ENCODE measurements around the gene SLC25A22.

SLC25A22 gene

DNA sequence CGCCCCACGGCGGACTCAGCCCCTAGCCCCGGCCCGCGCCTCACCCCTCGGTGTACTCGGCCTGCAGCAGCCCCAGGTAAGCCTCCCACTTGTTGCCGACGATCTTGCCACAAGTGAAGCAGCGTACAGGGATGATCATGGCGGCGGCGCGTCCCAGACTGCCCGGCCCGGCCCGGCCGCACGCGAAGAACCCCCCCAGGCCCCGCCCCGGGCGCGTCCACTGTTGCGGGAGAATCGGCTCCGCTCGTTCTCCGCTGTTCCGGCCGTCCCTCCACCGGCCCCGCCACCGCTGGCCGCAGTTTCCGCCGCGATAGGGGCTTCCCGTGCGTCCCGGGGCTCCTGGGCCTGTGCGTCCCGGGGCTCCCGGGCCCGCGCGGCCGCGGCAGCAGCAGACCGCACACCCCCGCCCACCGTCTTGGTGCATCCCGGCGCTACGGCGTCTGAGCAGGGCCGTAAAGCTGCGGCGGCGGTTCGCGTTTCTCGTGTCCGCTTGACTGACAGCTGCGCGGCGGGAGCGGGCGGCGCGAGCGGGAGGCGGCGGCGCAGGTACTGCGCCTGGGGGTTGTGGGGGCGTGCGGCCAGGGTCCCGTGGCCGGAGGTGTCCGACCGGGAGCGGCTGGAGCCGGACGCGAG lies 44.4 kb upstream of the SLC25A22 start, which contains the start of the genes POLR2L and TSPAN4:
Gene POLR2L, minus strand, starts transcription at position 160 of the 633 bp plus-strand sequence. Its CDS starts 21 bp downstream, at position 139.
Gene TSPAN4, plus strand, starts transcription at position 483 of the 633 bp plus-strand sequence. CDS start 7,453 bp downstream, outside the sequence.
- Histone ChIP-seq H2AFZ (ENCODE audit: insufficient read depth, low read length, poor library complexity) (peak within 1 kb of the TSS; percentile 90), H2BK5ac (ENCODE audit: low read depth, low read length, poor library complexity) (peak within 1 kb of the TSS; percentile 99), H3K9ac (ENCODE audit: low read length) (peak within 1 kb of the TSS; percentile 93), H3K79me2 (ENCODE audit: control insufficient read depth, insufficient read depth, low read length, poor library complexity) (peaks cover 10% of the 10 kb centered on the region), H2BK120ac (ENCODE audit: insufficient read depth, low read length, poor library complexity) (peak within 1 kb of the TSS; percentile 100), H4K8ac (ENCODE audit: low read depth, low read length) (peak within 1 kb of the TSS; percentile 98), H3K4me3 (ENCODE audit: low read depth, low read length) (peak within 1 kb of the TSS; percentile 97), H3K4me2 (ENCODE audit: low read length) (peak within 1 kb of the TSS; percentile 88), H2BK12ac (ENCODE audit: low read length) (peak within 1 kb of the TSS; percentile 87), H2AK5ac (ENCODE audit: low read length) (peak within 1 kb of the TSS; percentile 44), H3K4me1 (ENCODE audit: control insufficient read depth in 1 of 2, insufficient read depth in 2 of 2, low read length in 2 of 2) (peaks cover 19 to 25% of the 10 kb centered on the region in 2 experiments), H3K14ac (ENCODE audit: low read length) (peak within 1 kb of the TSS; percentile 97), H4K12ac (ENCODE audit: low read depth, low read length) (peak within 1 kb of the TSS; percentile 93), H3K36me3 (ENCODE audit: control insufficient read depth in 1 of 2, insufficient read depth in 2 of 2, low read length in 2 of 2) (peaks cover 36 to 39% of the 10 kb centered on the region in 2 experiments), H3K23ac (ENCODE audit: low read length) (no peak within 1 kb of the TSS), H3K18ac (ENCODE audit: low read length) (peak within 1 kb of the TSS; percentile 94), H3K9me3 (ENCODE audit: insufficient read depth, low read depth, low read length) (no peaks in the 10 kb centered on the region), H3K79me1 (ENCODE audit: low read length) (peaks cover 13% of the 10 kb centered on the region), H4K91ac (ENCODE audit: low read depth, low read length) (peak within 1 kb of the TSS; percentile 99), H3K27ac (ENCODE audit: low read depth, low read length) (peak within 1 kb of the TSS; percentile 92), H3K4ac (ENCODE audit: low read depth, low read length) (peak within 1 kb of the TSS; percentile 84), H3K27me3 (ENCODE audit: insufficient read depth, low read length) (no peaks in the 10 kb centered on the region)
- DNase-seq: peak; percentile 71 to 92
- WGBS (ENCODE audit: extremely low coverage, insufficient coverage, insufficient read length): no CpG with 5 or more reads among the region's 87 CpGs

DNA sequence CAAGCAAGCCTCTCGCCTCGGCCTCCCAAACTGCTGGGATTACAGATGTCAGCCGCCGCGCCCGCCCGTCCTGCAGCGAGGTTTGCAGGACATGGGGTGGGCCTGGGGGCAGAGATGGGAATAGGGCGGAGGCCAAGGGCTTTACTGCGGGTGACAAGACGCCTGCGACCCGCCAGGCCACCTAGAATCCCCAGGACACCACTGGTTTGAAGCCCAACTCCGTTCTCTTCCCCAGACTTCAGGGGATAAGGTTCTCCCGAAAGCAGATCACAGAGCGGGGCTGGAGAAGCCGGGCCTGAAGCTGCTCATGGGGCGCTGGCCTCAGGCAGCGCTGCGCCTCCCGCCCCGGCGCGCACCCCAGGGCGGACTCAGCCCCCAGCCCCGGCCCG lies 43.9 kb upstream of the SLC25A22 start:
- Histone ChIP-seq H2BK120ac (ENCODE audit: insufficient read depth, low read length, poor library complexity) (no peak overlapping the region), H3K9me3 (ENCODE audit: insufficient read depth, low read depth, low read length) (no peaks in the 10 kb centered on the region)

GRCh38 chr11:839875-840617 lies 42.0 kb upstream of the SLC25A22 start:
- no CpG with 5 or more reads among the region's 25 CpGs for WGBS (ENCODE audit: extremely low coverage, insufficient coverage, insufficient read length)

More for the DNA sequence above, 43.9 kb upstream of the SLC25A22 start:
- H2BK5ac ChIP-seq (ENCODE audit: low read depth, low read length, poor library complexity): peak overlapping the region; percentile 99
- DNase-seq: peak in 1 of 2 donors; percentile 57
- H3K4me3 ChIP-seq (ENCODE audit: low read depth, low read length): peak overlapping the region; percentile 97
- H3K4ac ChIP-seq (ENCODE audit: low read depth, low read length): peak overlapping the region; percentile 70
- peak overlapping the region; percentile 88 for H3K4me2 ChIP-seq (ENCODE audit: low read length)
- H3K4me1 ChIP-seq (ENCODE audit: control insufficient read depth in 1 of 2, insufficient read depth in 2 of 2, low read length in 2 of 2): peaks cover 19 to 25% of the 10 kb centered on the region in 2 experiments
- peaks cover 41 to 44% of the 10 kb centered on the region in 2 experiments for H3K36me3 ChIP-seq (ENCODE audit: control insufficient read depth in 1 of 2, insufficient read depth in 2 of 2, low read length in 2 of 2)
- H3K23ac ChIP-seq (ENCODE audit: low read length): no peak overlapping the region
- peak overlapping the region; percentile 99 for H4K91ac ChIP-seq (ENCODE audit: low read depth, low read length)
- H4K12ac ChIP-seq (ENCODE audit: low read depth, low read length): peak overlapping the region; percentile 76
- peak overlapping the region; percentile 68 for H3K14ac ChIP-seq (ENCODE audit: low read length)
- H3K79me2 ChIP-seq (ENCODE audit: control insufficient read depth, insufficient read depth, low read length, poor library complexity): peaks cover 10% of the 10 kb centered on the region
- peak overlapping the region; percentile 76 for H3K27ac ChIP-seq (ENCODE audit: low read depth, low read length)
- H3K9ac ChIP-seq (ENCODE audit: low read length): peak overlapping the region; percentile 91
- H2AFZ ChIP-seq (ENCODE audit: insufficient read depth, low read length, poor library complexity): peak overlapping the region; percentile 90
- H2AK5ac ChIP-seq (ENCODE audit: low read length): peak overlapping the region; percentile 44
- no peaks in the 10 kb centered on the region for H3K27me3 ChIP-seq (ENCODE audit: insufficient read depth, low read length)
- no CpG with 5 or more reads among the region's 27 CpGs for WGBS (ENCODE audit: extremely low coverage, insufficient coverage, insufficient read length)
- peak overlapping the region; percentile 86 for H3K18ac ChIP-seq (ENCODE audit: low read length)
- peak overlapping the region; percentile 55 for H4K8ac ChIP-seq (ENCODE audit: low read depth, low read length)
- peaks cover 13% of the 10 kb centered on the region for H3K79me1 ChIP-seq (ENCODE audit: low read length)
- no peak overlapping the region for H2BK12ac ChIP-seq (ENCODE audit: low read length)

DNA sequence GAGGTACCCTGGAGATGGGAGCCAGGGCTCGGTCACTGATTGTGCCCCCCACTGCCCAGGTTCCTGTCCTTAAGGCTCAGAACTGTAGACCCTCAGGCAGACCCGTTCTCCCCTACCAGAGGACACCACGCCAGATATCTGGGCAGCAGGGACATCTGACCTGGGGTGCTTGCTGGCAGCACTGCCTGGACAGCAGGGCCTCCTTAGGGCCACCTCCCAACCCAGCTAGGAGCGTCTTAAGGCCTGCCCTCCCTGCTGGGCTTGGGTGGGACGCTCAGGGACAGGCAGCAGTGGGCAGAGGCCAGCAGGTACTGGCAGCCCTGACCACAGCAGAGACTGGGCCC lies 41.2 kb upstream of the SLC25A22 start:
- H2BK120ac ChIP-seq (ENCODE audit: insufficient read depth, low read length, poor library complexity): no peak overlapping the region
- H2BK12ac ChIP-seq (ENCODE audit: low read length): no peak overlapping the region
- H2AK5ac ChIP-seq (ENCODE audit: low read length): no peak overlapping the region
- no peak overlapping the region for H3K4me2 ChIP-seq (ENCODE audit: low read length)
- H3K79me1 ChIP-seq (ENCODE audit: low read length): peaks cover 13% of the 10 kb centered on the region
- no peak for DNase-seq
- H2AFZ ChIP-seq (ENCODE audit: insufficient read depth, low read length, poor library complexity): no peak overlapping the region
- no peaks in the 10 kb centered on the region for H3K27me3 ChIP-seq (ENCODE audit: insufficient read depth, low read length)
- peaks cover 22 to 25% of the 10 kb centered on the region in 2 experiments for H3K4me1 ChIP-seq (ENCODE audit: control insufficient read depth in 1 of 2, insufficient read depth in 2 of 2, low read length in 2 of 2)
- H3K23ac ChIP-seq (ENCODE audit: low read length): no peak overlapping the region
- H3K9ac ChIP-seq (ENCODE audit: low read length): no peak overlapping the region
- no peak overlapping the region for H3K4me3 ChIP-seq (ENCODE audit: low read depth, low read length)
- H4K8ac ChIP-seq (ENCODE audit: low read depth, low read length): no peak overlapping the region
- peaks cover 10% of the 10 kb centered on the region for H3K79me2 ChIP-seq (ENCODE audit: control insufficient read depth, insufficient read depth, low read length, poor library complexity)
- no peak overlapping the region for H2BK5ac ChIP-seq (ENCODE audit: low read depth, low read length, poor library complexity)
- H3K36me3 ChIP-seq (ENCODE audit: control insufficient read depth in 1 of 2, insufficient read depth in 2 of 2, low read length in 2 of 2): peaks cover 55 to 59% of the 10 kb centered on the region in 2 experiments
- H3K4ac ChIP-seq (ENCODE audit: low read depth, low read length): no peak overlapping the region
- no peak overlapping the region for H3K18ac ChIP-seq (ENCODE audit: low read length)
- H4K91ac ChIP-seq (ENCODE audit: low read depth, low read length): no peak overlapping the region
- no peak overlapping the region for H3K14ac ChIP-seq (ENCODE audit: low read length)
- no peaks in the 10 kb centered on the region for H3K9me3 ChIP-seq (ENCODE audit: insufficient read depth, low read depth, low read length)
- WGBS (ENCODE audit: extremely low coverage, insufficient coverage, insufficient read length): no CpG with 5 or more reads among the region's 5 CpGs
- H4K12ac ChIP-seq (ENCODE audit: low read depth, low read length): no peak overlapping the region
- H3K27ac ChIP-seq (ENCODE audit: low read depth, low read length): no peak overlapping the region

More at GRCh38 chr11:839875-840617, 42.0 kb upstream of the SLC25A22 start:
- Histone ChIP-seq H3K4ac (ENCODE audit: low read depth, low read length) (no peak overlapping the region), H3K27ac (ENCODE audit: low read depth, low read length) (no peak overlapping the region), H2BK12ac (ENCODE audit: low read length) (no peak overlapping the region), H3K14ac (ENCODE audit: low read length) (no peak overlapping the region), H4K12ac (ENCODE audit: low read depth, low read length) (no peak overlapping the region), H3K27me3 (ENCODE audit: insufficient read depth, low read length) (no peaks in the 10 kb centered on the region), H3K36me3 (ENCODE audit: control insufficient read depth in 1 of 2, insufficient read depth in 2 of 2, low read length in 2 of 2) (peaks cover 53 to 56% of the 10 kb centered on the region in 2 experiments), H4K8ac (ENCODE audit: low read depth, low read length) (no peak overlapping the region), H2BK120ac (ENCODE audit: insufficient read depth, low read length, poor library complexity) (no peak overlapping the region), H2BK5ac (ENCODE audit: low read depth, low read length, poor library complexity) (no peak overlapping the region), H3K4me3 (ENCODE audit: low read depth, low read length) (no peak overlapping the region), H3K4me1 (ENCODE audit: control insufficient read depth in 1 of 2, insufficient read depth in 2 of 2, low read length in 2 of 2) (peaks cover 17 to 23% of the 10 kb centered on the region in 2 experiments), H3K79me1 (ENCODE audit: low read length) (peaks cover 13% of the 10 kb centered on the region), H4K91ac (ENCODE audit: low read depth, low read length) (no peak overlapping the region), H3K9ac (ENCODE audit: low read length) (no peak overlapping the region), H3K23ac (ENCODE audit: low read length) (no peak overlapping the region), H2AFZ (ENCODE audit: insufficient read depth, low read length, poor library complexity) (no peak overlapping the region), H3K4me2 (ENCODE audit: low read length) (no peak overlapping the region), H3K79me2 (ENCODE audit: control insufficient read depth, insufficient read depth, low read length, poor library complexity) (peaks cover 10% of the 10 kb centered on the region), H3K18ac (ENCODE audit: low read length) (no peak overlapping the region), H2AK5ac (ENCODE audit: low read length) (no peak overlapping the region), H3K9me3 (ENCODE audit: insufficient read depth, low read depth, low read length) (no peaks in the 10 kb centered on the region)
- DNase-seq: no peak

Measured in trophoblast cell (in vitro differentiated cells and primary cell).